Activated T-helper 1 cell treated with Interleukin-2 at 50 U/mL for 16 hours (primary cell): Measurements from ENCODE around the gene PLPP6.
"Not testable (repeated sequence)": the region's sequence is repeated elsewhere in the genome, so short reads cannot be mapped to it uniquely, and the experiment has no call there.

Experiments used
- DNase-seq: peaks from one replicate; pipeline ENCODE4 v3.0.0-alpha.2; 2020; ENCODE audit warnings: low read depth

PLPP6 gene

GRCh38 chr9:4662108-4662988 lies at the start of gene PLPP6:
Gene PLPP6, plus strand, starts transcription at chr9:4662294. Its CDS starts 82 bp downstream, at chr9:4662376.
- peak; percentile 62 for DNase-seq

- DNase-seq, result no peak
These were observed 47.5 kb upstream of the PLPP6 start for GRCh38 chr9:4614627-4615026.

- DNase-seq, result no peak
These were observed 46.8 kb upstream of the PLPP6 start for GRCh38 chr9:4615251-4615650.

GRCh38 chr9:4615778-4616177 lies 46.3 kb upstream of the PLPP6 start:
- DNase-seq, result no peak

GRCh38 chr9:4617752-4618151 lies 44.3 kb upstream of the PLPP6 start:
- DNase-seq, result no peak

- no peak for DNase-seq
These were observed 43.4 kb upstream of the PLPP6 start for GRCh38 chr9:4618700-4619099.

- DNase-seq, result no peak
These were observed 41.9 kb upstream of the PLPP6 start for GRCh38 chr9:4620057-4620765.

GRCh38 chr9:4620881-4621555 lies 41.1 kb upstream of the PLPP6 start:
- DNase-seq, result no peak

- no peak for DNase-seq
These were observed 40.1 kb upstream of the PLPP6 start for GRCh38 chr9:4622016-4622415.

GRCh38 chr9:4630836-4631235 lies 31.3 kb upstream of the PLPP6 start:
- DNase-seq, result no peak

- no peak for DNase-seq
These were observed 23.1 kb upstream of the PLPP6 start for GRCh38 chr9:4638968-4639367.

- no peak for DNase-seq
These were observed 22.7 kb upstream of the PLPP6 start for GRCh38 chr9:4639420-4639819.

- peak; percentile 10 for DNase-seq
These were observed 22.1 kb upstream of the PLPP6 start for GRCh38 chr9:4640027-4640426.

- DNase-seq, result no peak
These were observed 19.7 kb upstream of the PLPP6 start for GRCh38 chr9:4642351-4642750.

- DNase-seq, result no peak
These were observed 8.0 kb upstream of the PLPP6 start for GRCh38 chr9:4654084-4654483.

GRCh38 chr9:4654538-4654937 lies 7.6 kb upstream of the PLPP6 start:
- no peak for DNase-seq

GRCh38 chr9:4656196-4656595 lies 5.9 kb upstream of the PLPP6 start:
- DNase-seq, result not testable (repeated sequence)

GRCh38 chr9:4656621-4657020 lies 5.5 kb upstream of the PLPP6 start:
- no peak for DNase-seq

- DNase-seq, result no peak
These were observed 4.5 kb upstream of the PLPP6 start for GRCh38 chr9:4657426-4658159.

- DNase-seq, result not testable (repeated sequence)
These were observed 1.4 kb upstream of the PLPP6 start for GRCh38 chr9:4660665-4661064.

- DNase-seq, result no peak
These were observed 929 bp upstream of the PLPP6 start for GRCh38 chr9:4661165-4661564.

- no peak for DNase-seq
These were observed 483 bp upstream of the PLPP6 start for GRCh38 chr9:4661611-4662010.
